Suppressor macrophage treated with lipopolysaccharide for 1 hour (primary cell): Measurements from ENCODE around the gene BCAN.
A peak's percentile ranks its signal among the peaks of the same experiment; 100 is the strongest.

Experiments
- DNase-seq, 3 donors: peaks; one replicate each; pipeline ENCODE4 v3.0.0-alpha.2; 2020 to 2022

The BCAN gene

GRCh38 chr1:156663178-156663577 lies 21.3 kb downstream of the BCAN start:
- DNase-seq = no peak

- no peak for DNase-seq
Observed at GRCh38 chr1:156664046-156664766, 22.3 kb downstream of the BCAN start.

DNA sequence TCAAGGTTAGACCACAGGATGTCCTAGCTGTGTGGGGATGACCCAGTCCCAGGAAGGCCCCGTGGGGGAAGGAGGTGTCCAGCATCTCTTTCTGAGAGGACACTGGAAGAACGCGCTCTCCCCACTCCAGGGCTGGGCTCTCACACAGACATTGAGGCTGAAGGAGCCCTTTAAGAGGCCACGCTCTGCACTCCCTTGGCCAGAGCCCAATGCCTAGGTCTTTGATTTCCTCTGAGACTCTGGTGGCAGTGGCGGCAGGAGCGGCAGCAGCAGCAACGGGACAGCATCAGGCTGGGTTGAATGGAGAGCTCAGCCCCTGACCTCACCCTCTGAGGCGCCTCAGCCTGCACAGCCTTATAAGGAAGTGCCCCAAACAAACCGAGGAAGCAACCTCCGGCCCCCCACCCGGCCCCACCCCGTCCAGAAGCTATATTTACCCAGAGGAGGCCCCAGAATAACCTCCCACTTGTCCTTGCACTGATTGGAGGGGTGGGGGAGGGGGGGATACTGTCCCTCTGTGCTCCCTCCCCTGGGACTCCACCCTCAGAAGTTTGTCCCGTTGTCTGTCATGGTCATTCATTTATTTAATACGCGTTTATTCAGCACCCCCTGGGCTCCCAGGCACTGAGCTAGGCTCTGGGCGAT lies 23.0 kb downstream of the BCAN start:
- peak; percentile 45 to 71 (median 58) for DNase-seq

GRCh38 chr1:156665539-156665938 lies 23.6 kb downstream of the BCAN start:
- no peak for DNase-seq

GRCh38 chr1:156666862-156667609 lies 25.1 kb downstream of the BCAN start:
- no peak for DNase-seq

DNA sequence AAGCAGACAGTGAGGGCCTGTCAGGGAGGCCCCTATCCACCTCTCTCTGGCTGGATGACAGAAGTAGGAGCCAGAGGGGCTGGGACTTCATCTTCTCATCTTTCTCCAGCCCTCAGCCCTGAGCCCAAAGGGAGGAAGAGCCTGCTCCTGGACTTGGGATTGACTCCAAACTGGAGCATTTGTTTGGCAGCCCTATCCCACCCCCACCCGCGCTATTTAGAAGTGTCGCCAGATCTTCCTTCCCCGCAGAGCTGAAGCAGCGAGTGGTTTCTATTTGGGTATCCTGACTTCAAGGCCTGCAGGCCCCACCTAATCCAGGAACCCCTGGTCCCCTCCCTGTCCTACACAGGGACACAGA lies 25.7 kb downstream of the BCAN start:
- no peak for DNase-seq

- no peak for DNase-seq
Observed at GRCh38 chr1:156667968-156668709, 26.2 kb downstream of the BCAN start.

DNA sequence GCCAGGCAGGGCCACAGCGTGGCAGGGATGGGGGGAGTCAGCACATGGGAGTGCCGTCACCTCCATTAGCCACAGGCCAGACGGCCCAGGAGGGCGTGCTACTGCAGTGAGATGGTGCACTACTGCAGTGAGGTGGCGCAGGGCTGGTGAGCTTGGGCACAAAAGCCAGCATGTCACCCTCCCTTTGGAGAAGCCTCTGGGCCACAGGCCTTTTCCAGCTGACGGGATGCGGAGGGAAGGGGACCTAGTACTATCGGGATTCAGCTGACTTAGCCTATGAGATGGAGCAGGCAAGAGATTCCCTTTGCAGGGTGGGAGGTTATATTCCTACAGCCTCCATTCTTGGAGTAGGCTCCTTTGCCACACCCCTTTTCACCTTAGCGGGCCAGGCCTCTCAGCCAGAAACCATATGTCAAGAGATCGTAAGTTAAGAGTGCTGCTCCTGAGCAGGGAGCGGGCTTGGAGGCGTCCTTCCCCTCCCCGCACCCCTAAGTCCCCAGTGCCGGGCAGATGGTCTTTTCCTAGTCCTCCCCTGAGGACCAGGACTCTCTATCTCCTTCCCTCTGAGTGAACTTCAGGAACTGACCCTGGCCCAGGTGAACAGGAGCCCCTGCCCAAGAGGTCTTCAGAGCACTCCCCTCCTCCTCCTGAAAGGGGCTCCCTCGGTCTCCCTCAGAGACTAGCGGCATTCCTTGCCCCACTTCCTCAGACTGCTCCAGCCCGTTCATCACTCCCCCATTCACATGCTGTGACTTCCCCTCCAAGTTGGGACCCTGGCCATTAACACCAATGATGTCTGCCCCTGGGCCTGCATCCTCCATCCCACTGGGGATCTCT lies 27.1 kb downstream of the BCAN start:
- DNase-seq = no peak

- no peak for DNase-seq
Observed at GRCh38 chr1:156669794-156670193, 27.9 kb downstream of the BCAN start.

DNA sequence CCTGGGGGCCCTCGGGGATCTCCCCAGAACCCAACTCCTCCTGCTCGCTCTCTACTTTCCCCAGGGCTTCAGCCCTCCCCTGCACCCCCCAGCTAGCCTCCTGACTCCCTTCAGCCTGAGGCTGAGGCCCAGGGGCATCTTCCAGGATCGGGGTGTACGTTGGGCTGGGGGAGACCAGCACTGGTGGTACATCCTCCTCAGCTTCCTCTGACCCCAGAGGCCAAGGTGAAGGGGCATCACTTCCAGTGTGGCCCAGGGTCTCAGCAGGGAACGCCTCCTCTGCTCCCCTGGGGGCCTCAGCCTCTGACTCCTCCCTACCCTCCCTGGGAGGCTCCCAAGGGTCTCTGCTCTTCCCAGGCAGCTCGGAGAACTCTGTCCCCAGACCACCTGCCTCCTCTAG lies 28.4 kb downstream of the BCAN start:
- DNase-seq = no peak

GRCh38 chr1:156670791-156671190 lies 28.9 kb downstream of the BCAN start:
- DNase-seq = no peak

DNA sequence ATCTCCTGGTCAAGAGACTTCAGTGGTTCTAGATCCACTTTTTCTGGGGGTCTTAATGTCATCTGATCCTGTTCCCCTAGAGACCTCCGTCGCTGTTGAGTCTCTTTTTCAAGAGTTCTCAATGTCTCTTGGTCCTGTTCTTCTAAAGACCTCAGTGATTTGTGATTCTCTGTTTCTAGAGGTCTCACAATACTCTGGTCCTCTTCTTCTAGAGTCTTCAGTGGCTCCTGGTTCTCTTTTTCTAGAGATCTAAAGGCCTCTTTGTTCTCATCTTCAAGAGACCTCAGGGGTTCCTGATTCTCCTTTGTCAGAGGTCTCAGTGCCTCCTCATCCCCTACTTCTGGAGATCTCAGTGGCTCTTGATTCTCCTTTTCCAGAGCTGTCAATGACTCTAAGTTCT lies 29.9 kb downstream of the BCAN start:
- no peak for DNase-seq

DNA sequence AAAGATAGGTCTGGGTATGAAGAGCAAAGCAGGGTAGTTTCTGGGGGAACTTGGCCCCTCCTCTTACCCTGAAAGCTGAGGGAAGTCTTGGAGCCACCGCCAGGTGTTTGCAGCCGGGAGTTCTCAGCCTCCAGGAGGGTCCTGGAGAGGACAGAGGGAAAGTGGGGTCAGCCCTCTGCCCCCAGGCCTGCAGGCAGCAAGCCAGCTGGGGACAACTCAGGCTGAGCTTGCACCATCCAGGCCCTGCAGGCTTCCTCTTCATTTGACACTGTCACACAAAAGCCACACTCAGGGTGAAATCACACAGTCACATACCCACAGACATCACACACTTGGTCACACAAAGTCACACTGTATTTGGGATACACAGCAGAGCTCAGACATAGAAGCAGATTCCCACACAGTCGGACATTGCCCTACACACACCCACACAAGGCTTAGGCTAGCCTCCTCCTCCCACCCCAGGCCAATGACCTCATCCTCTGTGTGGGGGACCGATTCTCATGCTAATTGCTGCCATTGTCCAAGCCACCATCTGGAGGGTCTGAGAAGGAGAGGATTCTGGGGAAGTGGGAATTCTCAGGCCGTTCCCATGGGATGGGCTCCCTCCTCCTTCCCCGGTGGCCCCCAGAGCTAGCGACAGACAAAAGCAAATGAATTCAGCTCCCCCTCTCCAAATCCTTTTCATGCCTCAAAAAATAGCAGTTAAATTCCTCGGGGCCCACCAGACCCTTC lies 31.6 kb downstream of the BCAN start:
- peak; percentile 43 to 56 (median 44) for DNase-seq

DNA sequence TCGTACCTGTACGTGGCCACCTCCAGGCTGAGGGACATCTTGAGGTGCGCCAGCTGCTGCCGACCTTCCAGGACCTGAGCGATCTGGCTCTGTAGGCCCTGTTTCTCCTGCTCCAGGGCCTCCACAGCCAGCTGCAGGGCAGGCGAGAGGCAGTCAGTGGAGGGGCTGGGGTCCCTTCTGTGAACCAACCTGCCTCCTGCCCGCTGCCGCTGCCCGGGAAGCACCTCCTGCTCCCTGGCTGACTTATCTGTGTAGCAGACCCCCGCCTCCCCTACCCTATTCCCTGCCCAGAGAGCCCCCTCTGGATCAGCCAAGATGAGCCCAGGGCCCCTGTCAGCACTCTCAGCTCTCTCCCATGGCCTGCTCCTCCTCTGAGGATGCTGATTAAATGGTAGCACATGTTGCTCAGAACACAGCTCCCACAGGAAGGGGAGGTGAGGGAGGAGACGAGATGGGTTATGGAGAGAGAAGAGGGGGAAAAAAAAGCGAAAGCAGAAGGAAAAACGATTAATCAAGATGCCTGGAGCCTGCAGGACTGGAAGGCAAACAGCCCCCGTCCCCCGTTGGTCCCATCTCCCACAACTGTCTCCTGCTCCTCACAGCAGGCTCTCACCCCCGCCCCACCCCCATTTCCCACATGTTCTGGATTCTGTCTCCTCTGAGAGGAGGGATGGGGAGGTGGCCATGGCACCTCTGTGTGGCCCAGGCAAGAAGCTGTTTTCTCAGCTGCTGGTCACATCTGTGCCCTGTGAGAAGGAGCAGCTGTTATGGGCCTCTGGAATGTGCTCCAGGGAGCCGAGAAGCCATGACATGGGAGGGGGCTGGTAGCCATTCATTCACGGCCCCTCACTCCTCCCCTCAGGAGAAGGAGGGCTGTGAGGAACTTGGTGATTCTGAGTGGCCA lies 33.5 kb downstream of the BCAN start:
- no peak for DNase-seq

DNA sequence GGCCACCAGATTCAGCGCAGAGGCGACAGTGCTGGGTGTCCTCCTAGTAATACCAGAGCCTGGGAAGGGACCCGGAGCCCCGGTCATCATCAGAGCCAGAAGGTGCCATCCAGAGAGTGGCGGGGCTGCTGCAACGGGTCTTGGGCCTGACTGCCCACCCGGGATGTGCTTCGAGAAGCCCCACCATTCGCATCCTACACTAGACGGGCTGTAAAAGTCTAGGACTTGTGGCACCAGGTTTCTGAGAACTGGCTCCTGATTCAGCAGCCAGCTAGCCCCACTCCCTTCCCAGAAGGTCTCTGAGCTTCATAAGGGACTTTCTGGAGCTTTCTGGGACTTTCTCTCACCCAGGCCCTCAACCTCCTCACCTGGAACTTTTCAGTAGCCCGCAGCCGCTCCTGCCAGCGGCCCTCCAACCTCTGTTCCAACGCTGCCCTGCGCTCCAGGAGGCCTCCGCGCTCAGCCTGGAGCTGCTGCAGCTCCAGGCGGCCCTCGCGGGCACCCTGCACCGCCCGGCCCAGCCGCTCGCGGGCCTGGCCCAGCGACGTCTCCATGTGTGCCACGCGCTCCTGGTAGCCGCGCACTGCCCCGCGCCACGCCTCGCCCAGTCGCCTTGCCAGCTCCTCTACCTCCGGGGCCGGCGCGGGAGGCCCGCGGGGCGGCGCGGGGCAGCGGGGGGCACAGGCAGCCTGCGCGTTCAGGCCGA lies 34.4 kb downstream of the BCAN start:
- no peak for DNase-seq

DNA sequence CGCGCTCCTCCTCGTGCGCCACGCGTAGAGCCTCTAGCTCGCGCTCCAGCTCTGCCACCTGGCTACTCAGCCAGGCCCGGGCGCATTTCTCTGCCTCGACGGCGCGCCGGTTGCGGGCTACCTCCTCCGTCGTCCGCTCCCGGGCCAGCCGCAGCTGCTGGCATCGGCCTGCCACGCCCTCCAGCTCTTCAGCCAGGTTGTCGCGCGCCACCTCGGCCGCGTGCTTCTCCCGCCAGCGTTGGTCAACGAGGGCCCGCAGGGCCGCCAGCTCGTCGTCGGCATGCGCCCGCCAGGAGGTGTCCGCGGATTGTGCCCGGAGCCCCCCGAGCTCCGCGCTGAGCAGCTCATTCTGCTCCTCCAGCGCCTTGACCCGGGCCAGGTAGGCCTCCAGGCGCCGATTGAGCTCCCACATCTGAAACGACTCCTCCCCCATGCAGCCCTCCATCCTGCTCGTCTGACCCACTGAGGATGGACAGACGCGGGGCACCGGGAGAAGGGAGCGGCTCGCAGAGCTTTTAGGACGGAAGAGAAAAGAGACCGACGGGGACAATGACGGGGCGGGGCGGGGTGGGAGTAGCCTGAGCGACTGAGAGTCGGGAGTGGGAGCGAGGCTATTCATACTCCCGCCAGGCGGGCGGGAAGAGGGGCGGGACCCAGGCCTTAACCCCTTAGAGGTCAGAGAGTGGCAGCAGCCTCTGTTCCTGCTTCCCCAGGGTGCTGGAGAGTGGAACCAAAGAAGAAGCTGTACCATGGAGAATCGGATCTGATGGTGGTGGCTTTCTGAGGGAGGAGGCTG lies 35.1 kb downstream of the BCAN start, which contains the start of gene NES:
Gene NES, minus strand, starts transcription at position 588 of the 796 bp plus-strand sequence. Its CDS starts 143 bp downstream, at position 445.
- peak; percentile 42 to 59 (median 50) for DNase-seq

- DNase-seq = peak; percentile 68 to 84 (median 80)
Observed at GRCh38 chr1:156677616-156678596, 36.0 kb downstream of the BCAN start.

- no peak for DNase-seq
Observed at GRCh38 chr1:156680056-156680455, 38.1 kb downstream of the BCAN start.
